Heart left ventricle (tissue), 16 donors: ENCODE data around the gene CPNE9. TPM values are rescaled to one million over a fixed set of nuclear protein-coding genes. Genes with fewer than 3 reads are reported as not detected.

Experiments
- ATAC-seq, 4 donors: fragments of 200-7000 bp; cut with Tn5 transposase; one replicate each; pipeline ENCODE4 v1.9.1; 2020 to 2022; ENCODE audit warnings: moderate library complexity in 4 of 4, mild to moderate bottlenecking in 3 of 4, moderate number of reproducible peaks in 1 of 4
- DNase-seq, 5 donors: peaks; one replicate each; pipeline ENCODE4 v3.0.0-alpha.2; 2020
- H3K27ac ChIP-seq, 12 donors: fragments of 200-600 bp; sonication (generic) in 4 of 12; one replicate each; pipeline versions ENCODE4 v1.5.0 to v1.8.0; 2016 to 2022; ENCODE audit warnings: mild to moderate bottlenecking in 2 of 12
- H3K27me3 ChIP-seq, 9 donors: fragments of 200-600 bp; sonication (generic) in 2 of 9; one replicate each; pipeline versions ENCODE4 v1.5.1 to v1.8.0; 2016 to 2022; ENCODE audit warnings: mild to moderate bottlenecking in 3 of 9
- H3K36me3 ChIP-seq, 9 donors: fragments of 200-600 bp; sonication (generic) in 2 of 9; one replicate each; pipeline versions ENCODE4 v1.5.0 to v1.8.0; 2018 to 2022; ENCODE audit warnings: mild to moderate bottlenecking in 2 of 9
- H3K4me1 ChIP-seq, 12 donors: fragments of 200-600 bp; sonication (generic) in 4 of 12; one replicate each; pipeline versions ENCODE4 v1.5.0 to v1.8.0; 2016 to 2022; ENCODE audit warnings: mild to moderate bottlenecking in 3 of 12
- H3K4me3 ChIP-seq, 12 donors: fragments of 200-600 bp; sonication (generic) in 4 of 12; one replicate each; pipeline versions ENCODE4 v1.5.0 to v1.8.0; 2017 to 2022; ENCODE audit warnings: mild to moderate bottlenecking in 9 of 12, moderate library complexity in 4 of 12
- H3K9me3 ChIP-seq, 12 donors: fragments of 200-600 bp; sonication (generic) in 4 of 12; one replicate each; pipeline versions ENCODE4 v1.5.0 to v1.8.0; 2016 to 2022; ENCODE audit warnings: mild to moderate bottlenecking in 1 of 12
- POLR2A ChIP-seq, 2 donors: fragments of 450-650 bp; IDR thresholded peaks; one replicate each; pipeline ENCODE4 v1.6.1; 2017; ENCODE audit warnings: antibody characterized with exemption in 2 of 2, mild to moderate bottlenecking in 2 of 2, moderate library complexity in 2 of 2
- WGBS, 4 donors: extraction: QIAGEN DNeasy Blood & Tissue Kit in 2 of 4; methylation state at CpG; one replicate each; pipeline versions ENCODE4 v1.1.5 to v1.1.7; 2013 to 2018; 5-methylcytosine and 5-hydroxymethylcytosine counted together
- intact Hi-C, 10 donors: fragments of 100-400 bp; cut with DNase I; formaldehyde crosslinking; loops; one replicate each; pipeline versions ENCODE4 v1.11.1 to v1.14.2; 2022
- polyA plus RNA-seq, 2 donors: library from polyadenylated mRNA; stranded (reverse); fragments of 200-250 nt; gene quantifications; one replicate each; pipeline ENCODE4 v1.2.3, GENCODE V29; 2013
- total RNA-seq, 9 donors: library from RNA; depleted of rRNA in 2 of 9; stranded (reverse); fragments of >200 nt in 2 of 9; fragmentation: NEBNext Ultra II Directional in 3 of 9; extraction: Animal tissue kit (Norgen Biotek cat#: 25700) in 3 of 9; gene quantifications; one replicate each; pipeline versions ENCODE4 v1.1.0 to v1.2.4, GENCODE V29; 2016 to 2023
- TF ChIP-seq, protein P1 (sequence below), 12 donors: fragments of 200-600 bp; sonication (generic) in 4 of 12; IDR thresholded peaks; one replicate each; pipeline versions ENCODE4 v1.5.0 to v1.8.0; 2018 to 2022; ENCODE audit warnings: antibody characterized with exemption in 12 of 12, mild to moderate bottlenecking in 5 of 12
- donor health status: ischemic (EF 13 %, LVEDD 7.1; RV severe dilation, severe dysfunction).
- donor health status: healthy with polysubstance abuse.
- donor health status: DM: no; HTN: yes; CAD: no.
- donor health status: DM: no; HTN: no; CAD: no.
- donor health status: ischemic (EF 25% LVEDD 6.9; RV normal size, moderate dysfunction).
- donor health status: ischemic (EF 25% LVEDD 5.7; RV mildly dilated, moderate dysfunction).
- donor health status: healthy.
- donor health status: DM: yes; HTN: yes; CAD: no.
- donor health status: ischemic (EF 35%, LVEDD 5.7; RV mildly dilated, moderate dysfunction).
- donor health status: nonischemic (EF 11% LVEDD 7.7; RV severe dilation, severe dysfunction).
- donor health status: DM: yes; HTN: yes; CAD: no.
- donor health status: PGD.
- donor health status: ischemic (EF 29% LVEDD 5.4; RV normal size, mild dysfunction).
- donor health status: nonischemic (EF 23%, LVEDD 6.1; RV moderate dilation, normal function).

Gene CPNE9
- total and polyA plus RNA-seq, 11 donors = 0.04 TPM; not detected in 10

DNA sequence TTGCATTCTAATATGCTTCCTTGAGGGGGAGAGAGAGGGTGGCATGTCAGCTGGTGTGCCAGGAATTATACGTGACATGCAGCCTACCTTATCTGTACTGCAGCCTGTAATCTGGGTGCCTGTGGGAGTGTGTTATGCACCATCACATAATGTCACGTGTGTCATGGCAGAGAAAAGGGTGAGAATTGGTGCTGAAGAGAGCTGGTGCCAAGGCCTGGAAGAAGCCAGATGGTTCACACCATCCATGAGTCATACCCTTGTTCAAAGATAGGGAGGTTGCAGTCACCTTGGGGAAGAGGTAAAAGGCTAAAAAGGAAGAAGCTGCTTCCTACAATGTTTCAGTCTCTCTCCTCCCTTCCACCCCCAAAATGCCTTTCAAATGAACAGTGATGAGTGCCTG, 33.2 kb downstream of the CPNE9 start:
- H3K4me1 ChIP-seq = peaks cover 9 to 41% (median 26%) of the 10 kb centered on the region in 12 donors
- intact Hi-C loops = loop anchor here in 3 of 10 donors (10.0 kb wide), 1 partner anchor 232 kb away; no protein-coding TSS in a partner anchor
- H3K4me3 ChIP-seq = no peak overlapping the region
- peaks cover 3 to 81% (median 77%) of the 10 kb centered on the region in 9 donors for H3K36me3 ChIP-seq
- TF ChIP-seq, protein P1, sequence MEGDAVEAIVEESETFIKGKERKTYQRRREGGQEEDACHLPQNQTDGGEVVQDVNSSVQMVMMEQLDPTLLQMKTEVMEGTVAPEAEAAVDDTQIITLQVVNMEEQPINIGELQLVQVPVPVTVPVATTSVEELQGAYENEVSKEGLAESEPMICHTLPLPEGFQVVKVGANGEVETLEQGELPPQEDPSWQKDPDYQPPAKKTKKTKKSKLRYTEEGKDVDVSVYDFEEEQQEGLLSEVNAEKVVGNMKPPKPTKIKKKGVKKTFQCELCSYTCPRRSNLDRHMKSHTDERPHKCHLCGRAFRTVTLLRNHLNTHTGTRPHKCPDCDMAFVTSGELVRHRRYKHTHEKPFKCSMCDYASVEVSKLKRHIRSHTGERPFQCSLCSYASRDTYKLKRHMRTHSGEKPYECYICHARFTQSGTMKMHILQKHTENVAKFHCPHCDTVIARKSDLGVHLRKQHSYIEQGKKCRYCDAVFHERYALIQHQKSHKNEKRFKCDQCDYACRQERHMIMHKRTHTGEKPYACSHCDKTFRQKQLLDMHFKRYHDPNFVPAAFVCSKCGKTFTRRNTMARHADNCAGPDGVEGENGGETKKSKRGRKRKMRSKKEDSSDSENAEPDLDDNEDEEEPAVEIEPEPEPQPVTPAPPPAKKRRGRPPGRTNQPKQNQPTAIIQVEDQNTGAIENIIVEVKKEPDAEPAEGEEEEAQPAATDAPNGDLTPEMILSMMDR (IDR thresholded peaks at IDR 0.05) = no peak
- TF ChIP-seq POLR2A (IDR thresholded peaks at IDR 0.05) = no peak
- no peaks in the 10 kb centered on the region for H3K9me3 ChIP-seq
- H3K27me3 ChIP-seq = no peaks in the 10 kb centered on the region
- WGBS, 4 donors = 30 to 63% (median 47%) methylated on average over 2 of the region's 2 CpGs
- DNase-seq (no peak), ATAC-seq (peak in 2 of 4 donors; percentile 17 to 19)
- H3K27ac ChIP-seq = no peak overlapping the region

DNA sequence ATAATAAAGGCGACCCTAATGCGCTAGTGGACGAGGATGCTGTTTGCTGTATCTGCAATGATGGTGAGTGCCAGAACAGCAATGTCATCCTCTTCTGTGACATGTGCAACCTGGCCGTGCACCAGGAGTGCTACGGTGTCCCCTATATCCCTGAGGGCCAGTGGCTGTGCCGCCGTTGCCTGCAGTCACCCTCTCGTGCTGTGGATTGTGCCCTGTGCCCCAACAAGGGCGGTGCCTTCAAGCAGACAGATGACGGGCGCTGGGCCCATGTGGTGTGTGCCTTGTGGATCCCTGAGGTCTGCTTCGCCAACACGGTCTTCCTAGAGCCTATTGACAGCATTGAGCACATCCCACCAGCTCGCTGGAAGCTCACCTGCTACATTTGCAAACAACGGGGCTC, 35.5 kb downstream of the CPNE9 start:
- Histone ChIP-seq H3K9me3 (no peaks in the 10 kb centered on the region), H3K4me3 (no peak overlapping the region), H3K4me1 (peaks cover 0 to 23% (median 7%) of the 10 kb centered on the region in 12 donors), H3K27ac (no peak overlapping the region), H3K27me3 (no peaks in the 10 kb centered on the region), H3K36me3 (peaks cover 3 to 100% (median 98%) of the 10 kb centered on the region in 9 donors)
- intact Hi-C loops = loop anchor here in 3 of 10 donors (10.0 kb wide), 1 partner anchor 234 kb away; no protein-coding TSS in a partner anchor
- DNase-seq (no peak), ATAC-seq (no peak)
- TF ChIP-seq POLR2A (IDR thresholded peaks at IDR 0.05) = no peak
- TF ChIP-seq, protein P1 (IDR thresholded peaks at IDR 0.05) = no peak
- WGBS, 4 donors = 92 to 96% (median 94%) methylated on average over 12 to 15 of the region's 15 CpGs

DNA sequence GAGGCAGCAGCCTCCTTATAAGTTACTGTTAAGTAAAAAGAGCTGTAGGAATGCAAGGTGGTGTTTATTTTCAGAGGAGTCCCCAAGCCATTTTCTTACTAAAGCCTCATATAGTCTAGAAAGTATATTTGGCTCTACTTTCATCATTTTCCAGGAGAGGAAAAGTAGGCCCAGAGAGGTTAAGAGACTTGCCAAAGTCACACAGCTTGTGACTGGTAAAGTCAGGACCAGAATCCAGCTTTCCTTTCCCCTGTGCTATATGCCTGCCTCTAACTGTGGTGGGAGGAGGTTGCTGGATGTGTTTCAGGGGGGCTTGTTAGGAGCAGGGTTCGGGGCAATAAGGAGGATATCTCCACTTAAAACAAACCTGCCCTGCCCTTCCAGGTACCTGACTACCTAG, 38.9 kb downstream of the CPNE9 start:
- H3K4me1 ChIP-seq = peaks cover 0 to 3% (median 0%) of the 10 kb centered on the region in 12 donors
- intact Hi-C loops = loop anchor here in 1 of 10 donors (10.0 kb wide), 1 partner anchor 238 kb away; no protein-coding TSS in a partner anchor
- H3K36me3 ChIP-seq = peaks cover 3 to 100% (median 100%) of the 10 kb centered on the region in 9 donors
- TF ChIP-seq, protein P1 (IDR thresholded peaks at IDR 0.05) = no peak
- TF ChIP-seq POLR2A (IDR thresholded peaks at IDR 0.05) = no peak
- no peak for ATAC-seq
- H3K9me3 ChIP-seq = no peaks in the 10 kb centered on the region
- H3K27me3 ChIP-seq = no peaks in the 10 kb centered on the region
- whole genome bisulfite sequencing, 4 donors = 97 to 100% (median 100%) methylated on average over 1 of the region's 1 CpG
- H3K4me3 ChIP-seq = no peak overlapping the region
- DNase-seq = no peak
- no peak overlapping the region for H3K27ac ChIP-seq

DNA sequence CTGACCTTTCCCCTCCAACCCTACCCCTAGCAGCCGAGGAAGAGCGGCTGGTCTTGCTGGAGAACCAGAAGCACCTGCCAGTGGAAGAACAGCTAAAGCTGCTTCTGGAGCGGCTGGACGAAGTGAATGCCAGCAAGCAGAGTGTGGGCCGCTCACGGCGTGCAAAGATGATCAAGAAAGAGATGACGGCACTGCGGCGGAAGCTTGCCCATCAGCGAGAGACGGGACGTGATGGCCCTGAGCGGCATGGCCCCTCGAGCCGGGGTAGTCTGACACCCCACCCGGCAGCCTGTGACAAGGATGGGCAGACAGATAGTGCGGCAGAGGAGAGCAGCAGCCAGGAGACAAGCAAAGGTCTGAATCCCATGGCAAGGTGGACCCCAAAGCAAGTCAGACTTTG, 39.9 kb downstream of the CPNE9 start:
- Histone ChIP-seq H3K36me3 (peaks cover 3 to 100% (median 97%) of the 10 kb centered on the region in 9 donors), H3K27me3 (no peaks in the 10 kb centered on the region), H3K9me3 (no peaks in the 10 kb centered on the region), H3K27ac (no peak overlapping the region), H3K4me3 (no peak overlapping the region), H3K4me1 (peaks cover 0 to under 1% (median 0%) of the 10 kb centered on the region in 12 donors)
- 94 to 97% (median 96%) methylated on average over 18 of the region's 18 CpGs for WGBS, 4 donors
- TF ChIP-seq, protein P1 (IDR thresholded peaks at IDR 0.05) = no peak
- no peak for TF ChIP-seq POLR2A (IDR thresholded peaks at IDR 0.05)
- intact Hi-C loops = loop anchor here in 1 of 10 donors (10.0 kb wide), 1 partner anchor 239 kb away; no protein-coding TSS in a partner anchor
- DNase-seq = no peak
- no peak for ATAC-seq
